Right lobe of liver (tissue), 6 donors: ENCODE measurements around the gene PARP15. TPM values are rescaled to one million over a fixed set of nuclear protein-coding genes. Genes with fewer than 3 reads are reported as not detected.

Experiments used
- ATAC-seq, 4 donors: fragments of 200-7000 bp; cut with Tn5 transposase; one replicate each; pipeline ENCODE4 v1.9.1; 2020; ENCODE audit warnings: mild to moderate bottlenecking in 4 of 4, moderate library complexity in 4 of 4
- DNase-seq, 3 donors: peaks; one replicate each; pipeline ENCODE4 v3.0.0-alpha.2; 2020
- H3K27ac ChIP-seq, 3 donors: fragments of 200-600 bp; one replicate each; pipeline ENCODE4 v1.8.0; 2022
- H3K27me3 ChIP-seq, 2 donors: fragments of 200-600 bp; one replicate each; pipeline ENCODE4 v1.8.0; 2022
- H3K36me3 ChIP-seq, 4 donors: fragments of 200-600 bp; sonication (generic) in 1 of 4; one replicate each; pipeline versions ENCODE4 v1.5.1 to v1.8.0; 2017 to 2022; ENCODE audit warnings: control low read depth in 1 of 4
- H3K4me1 ChIP-seq, 4 donors: fragments of 200-600 bp; sonication (generic) in 1 of 4; one replicate each; pipeline versions ENCODE4 v1.5.1 to v1.8.0; 2017 to 2022; ENCODE audit warnings: control low read depth in 1 of 4
- H3K4me3 ChIP-seq, 3 donors: fragments of 200-600 bp; one replicate each; pipeline ENCODE4 v1.8.0; 2022
- H3K9me3 ChIP-seq, 4 donors: fragments of 200-600 bp; sonication (generic) in 1 of 4; one replicate each; pipeline versions ENCODE4 v1.5.1 to v1.8.0; 2017 to 2022; ENCODE audit warnings: control low read depth in 1 of 4
- CTCF ChIP-seq, 4 donors: fragments of 200-600 bp in 3 of 4; fragments of 450-650 bp in 1 of 4; IDR thresholded peaks; one replicate each; pipeline versions ENCODE4 v1.5.1 to v1.8.0; 2016 to 2022; ENCODE audit warnings: antibody characterized with exemption in 4 of 4, mild to moderate bottlenecking in 2 of 4
- POLR2A ChIP-seq: fragments of 450-650 bp; IDR thresholded peaks from one replicate; pipeline ENCODE4 v1.6.1; 2017; ENCODE audit warnings: antibody characterized with exemption, mild to moderate bottlenecking
- WGBS: methylation state at CpG from one replicate; pipeline ENCODE4 v1.1.6; 2018; ENCODE audit warnings: low coverage, low lambda C conversion rate; ENCODE audit not compliant: insufficient coverage; ENCODE audit errors: missing lambda C conversion rate; 5-methylcytosine and 5-hydroxymethylcytosine counted together
- intact Hi-C, 2 donors: fragments of 100-400 bp; cut with DNase I; formaldehyde crosslinking; loops; one replicate each; pipeline versions ENCODE4 v1.11.2 to v1.14.1; 2022
- total RNA-seq, 6 experiments: library from RNA; depleted of rRNA in 2 of 6; stranded (reverse); fragments of >200 nt in 2 of 6; fragmentation: NEBNext Ultra II Directional in 3 of 6; extraction: Animal tissue kit (Norgen Biotek cat#: 25700) in 3 of 6; gene quantifications; one replicate each; pipeline versions ENCODE4 v1.1.0 to v1.2.4, GENCODE V29; 2016 to 2023
- donor health status: DM: no; HTN: yes; CAD: no.
- donor health status: DM: no; HTN: no; CAD: no.
- donor health status: DM: no; HTN: no; CAD: no.
- donor health status: DM: no; HTN: yes; CAD: no.
- donor health status: DM: no; HTN: yes; CAD: no.

Gene PARP15
- total RNA-seq, 6 experiments from 2014 or later = 0.37 to 1.5 (median 1.3) TPM

GRCh38 chr3:122557356-122557755, 20.1 kb upstream of the PARP15 start:
- ATAC-seq = no peak
- Histone ChIP-seq H3K27me3 (no peaks in the 10 kb centered on the region), H3K4me3 (no peak overlapping the region), H3K4me1 (peaks cover 0 to 32% (median 11%) of the 10 kb centered on the region in 4 donors), H3K27ac (no peak overlapping the region), H3K9me3 (no peaks in the 10 kb centered on the region), H3K36me3 (peaks cover 0 to 42% (median 31%) of the 10 kb centered on the region in 4 donors)
- TF ChIP-seq CTCF (IDR thresholded peaks at IDR 0.05) (no peak), POLR2A (no peak)
- intact Hi-C loops = no loop called here
- WGBS = 89% methylated on average over 5 of the region's 5 CpGs
- DNase-seq = no peak

- TF ChIP-seq CTCF (IDR thresholded peaks at IDR 0.05) = no peak
- TF ChIP-seq POLR2A = no peak
- intact Hi-C loops = no loop called here
- H3K4me1 ChIP-seq = peaks cover 0 to 36% (median 14%) of the 10 kb centered on the region in 4 donors
- 61% methylated on average over 4 of the region's 6 CpGs for WGBS
- peak overlapping the region in 1 of 3 donors; percentile 44 for H3K27ac ChIP-seq
- H3K27me3 ChIP-seq = no peaks in the 10 kb centered on the region
- ATAC-seq (peak in 1 of 4 donors; percentile 51), DNase-seq (no peak)
- H3K4me3 ChIP-seq = no peak overlapping the region
- no peaks in the 10 kb centered on the region for H3K9me3 ChIP-seq
- peaks cover 0 to 40% (median 29%) of the 10 kb centered on the region in 4 donors for H3K36me3 ChIP-seq
These were observed 18.8 kb upstream of the PARP15 start for GRCh38 chr3:122558605-122559004.

- Histone ChIP-seq H3K27me3 (no peaks in the 10 kb centered on the region), H3K36me3 (peaks cover 0 to 33% (median 23%) of the 10 kb centered on the region in 4 donors), H3K27ac (peak overlapping the region in 1 of 3 donors; percentile 44), H3K4me3 (no peak overlapping the region), H3K4me1 (peaks cover 0 to 25% (median 11%) of the 10 kb centered on the region in 4 donors), H3K9me3 (no peaks in the 10 kb centered on the region)
- WGBS = 83% methylated on average over 3 of the region's 3 CpGs
- ATAC-seq = no peak
- intact Hi-C loops = loop anchor here (5.0 to 10.0 kb wide), 2 partner anchors 122 to 125 kb away; partner anchors contain the start of gene PARP14 (in 2 of the 2)
- DNase-seq = no peak
- TF ChIP-seq CTCF (IDR thresholded peaks at IDR 0.05) (no peak), POLR2A (no peak)
These were observed 17.5 kb upstream of the PARP15 start for GRCh38 chr3:122559906-122560305.

- intact Hi-C loops = loop anchor here (5.0 to 10.0 kb wide), 2 partner anchors 122 to 124 kb away; partner anchors contain the start of gene PARP14 (in 2 of the 2)
- peaks cover 0 to 26% (median 18%) of the 10 kb centered on the region in 4 donors for H3K36me3 ChIP-seq
- no peak for DNase-seq
- WGBS = 80% methylated on average over 1 of the region's 1 CpG
- peak; percentile 5 to 51 (median 38) for ATAC-seq
- H3K9me3 ChIP-seq = no peaks in the 10 kb centered on the region
- H3K4me3 ChIP-seq = no peak overlapping the region
- peak overlapping the region in 1 of 3 donors; percentile 16 for H3K27ac ChIP-seq
- peaks cover 0 to 29% (median 12%) of the 10 kb centered on the region in 4 donors for H3K4me1 ChIP-seq
- H3K27me3 ChIP-seq = no peaks in the 10 kb centered on the region
- peak; percentile 59 to 77 (median 66) for TF ChIP-seq CTCF (IDR thresholded peaks at IDR 0.05)
- TF ChIP-seq POLR2A = no peak
These were observed 16.8 kb upstream of the PARP15 start for GRCh38 chr3:122560680-122561079.
